GM12878 (cell line): ENCODE results near the gene KLHL36. TPM values are rescaled to one million over a fixed set of nuclear protein-coding genes. Genes with fewer than 3 reads are reported as not detected.

Source experiments
- BACH1 ChIP-seq: fragments of 450-650 bp; IDR thresholded peaks from 2 replicates; pipeline ENCODE4 v1.6.1; 2017; ENCODE audit warnings: mild to moderate bottlenecking, borderline replicate concordance
- BHLHE40 ChIP-seq, 2 experiments: fragments of 450-650 bp in 1 of 2; IDR thresholded peaks; 2 replicates each; pipeline ENCODE4 v1.6.1; 2011 to 2017; ENCODE audit warnings: low read depth in 2 of 2, borderline replicate concordance in 1 of 2, improper control_type of control experiment in 1 of 2, low read length in 1 of 2, mild to moderate bottlenecking in 1 of 2
- CREM ChIP-seq: IDR thresholded peaks from 2 replicates; pipeline ENCODE4 v1.6.1; 2014; ENCODE audit warnings: antibody characterized with exemption, low read depth
- DPF2 ChIP-seq: fragments of 450-650 bp; IDR thresholded peaks from 2 replicates; pipeline ENCODE4 v1.6.1; 2017; ENCODE audit warnings: mild to moderate bottlenecking
- HDGF ChIP-seq: fragments of 450-650 bp; IDR thresholded peaks from 2 replicates; pipeline ENCODE4 v1.6.1; 2016; ENCODE audit warnings: antibody characterized with exemption
- MEF2B ChIP-seq: fragments of 450-650 bp; IDR thresholded peaks from 2 replicates; pipeline ENCODE4 v1.6.1; 2018; ENCODE audit warnings: mild to moderate bottlenecking, moderate library complexity; ENCODE audit not compliant: partially characterized antibody, poor library complexity, severe bottlenecking
- MLLT1 ChIP-seq: fragments of 450-650 bp; IDR thresholded peaks from 2 replicates; pipeline ENCODE4 v1.6.1; 2016; ENCODE audit warnings: mild to moderate bottlenecking
- POLR2A ChIP-seq: IDR thresholded peaks from 2 replicates; pipeline ENCODE4 v1.6.1; 2011; ENCODE audit warnings: low read depth, mild to moderate bottlenecking, low read length
- RB1 ChIP-seq: fragments of 450-650 bp; formaldehyde crosslinking; IDR thresholded peaks from 2 replicates; pipeline ENCODE4 v1.6.1; 2017; ENCODE audit warnings: mild to moderate bottlenecking, borderline replicate concordance
- RFX5 ChIP-seq: IDR thresholded peaks from 2 replicates; pipeline ENCODE4 v1.6.1; 2011; ENCODE audit warnings: low read depth, low read length, improper control_type of control experiment
- ZBTB4 ChIP-seq: fragments of 450-650 bp; formaldehyde crosslinking; IDR thresholded peaks from 2 replicates; pipeline ENCODE4 v1.4.0; 2022; ENCODE audit warnings: mild to moderate bottlenecking, moderate library complexity
- ZNF687 ChIP-seq: fragments of 450-650 bp; IDR thresholded peaks from 2 replicates; pipeline ENCODE4 v1.6.1; 2017; ENCODE audit warnings: mild to moderate bottlenecking, moderate library complexity
- polyA plus RNA-seq, 11 experiments: library from polyadenylated mRNA; depleted of rRNA in 4 of 11; unstranded in 6 of 11; stranded (reverse) in 5 of 11; fragments of >200 nt; fragmentation: Nextera tagmentation in 4 of 11; fragmentation: Illumina TruSeq in 1 of 11; extraction: Ambion mirVana in 4 of 11; extraction: Trizol in 1 of 11; gene quantifications; 1 replicate in 1 of 11; 2 replicates in 10 of 11; pipeline versions ENCODE4 v1.2.1 to v1.2.3, GENCODE V29; 2011 to 2016; ENCODE audit warnings: inconsistent platforms in 2 of 11, missing spikeins in 2 of 11, low read depth in 1 of 11
- total RNA-seq, 4 experiments: library from RNA; depleted of rRNA in 3 of 4; stranded (reverse); fragments of >200 nt in 3 of 4; fragmentation: Illumina TruSeq in 1 of 4; extraction: Trizol in 1 of 4; gene quantifications; 2 replicates each; pipeline versions ENCODE4 v1.2.1 to v1.2.3, GENCODE V29; 2013 to 2021

The KLHL36 gene
- total and polyA plus RNA-seq, 10 of the 15 experiments (the other 5 are each of a cell fraction or from before 2014, with no cell fraction given), result 2.6 to 45.3 (median 16.8) TPM

GRCh38 chr16:84603140-84603816 is 45.0 kb upstream of the KLHL36 start (continued):
- TF ChIP-seq HDGF (peak; percentile 82; the same call in 1 of the 2 replicates), RB1 (no peak), DPF2 (peak; percentile 68), BACH1 (peak; percentile 64), BHLHE40 (IDR thresholded peaks at IDR 0.05; ENCODE audit: borderline replicate concordance in 1 of 2, low read depth in 2 of 2, low read length in 1 of 2) (no peak), ZBTB4 (no peak), RFX5 (no peak), ZNF687 (peak; percentile 57; the same call in 1 of the 2 replicates), CREM (0 out of 2 replicates have a peak, but pooled peaks have one; percentile 12), MEF2B (peak; percentile 91), MLLT1 (peak; percentile 64), POLR2A (peak; percentile 37; the same call in 1 of the 2 replicates)
